Endothelial cell of umbilical vein (primary cell): ENCODE results near the gene THUMPD3. TPM values are rescaled to one million over a fixed set of nuclear protein-coding genes. Genes with fewer than 3 reads are reported as not detected.

ENCODE experiments used
- BruUV-seq: library from RNA; stranded (reverse); fragments of 400-500 nt; replicated peaks from 2 replicates; lab custom pipeline; 2021; lab: Mats Ljungman, UMichigan
- CTCF ChIA-PET: fragments of 300-600, 350-600 bp; sonication (Branson Sonifier 250); formaldehyde crosslinking; loops from one replicate; lab custom pipeline; 2021; ENCODE audit warnings: antibody characterized with exemption, inconsistent platforms; lab: Charles Lee
- POLR2A ChIA-PET: fragments of 300-600, 350-600 bp; sonication (Branson Sonifier 250); formaldehyde crosslinking; loops from one replicate; lab custom pipeline; 2021; ENCODE audit warnings: antibody characterized with exemption, inconsistent platforms; lab: Charles Lee
- DNase-seq: peaks from one replicate; pipeline ENCODE4 v3.0.0-alpha.2; 2011; ENCODE audit warnings: low read depth, low spot score
- FAIRE-seq: peaks from 2 replicates; lab custom pipeline; 2011; peaks lifted over from hg19 to GRCh38; lab: Jason Lieb, UNC
- H2AFZ ChIP-seq: 2 replicates; pipeline ENCODE4 v1.6.0; 2012; ENCODE audit warnings: low read depth, low read length, control low read depth, inconsistent platforms
- H3K27ac ChIP-seq: 2 replicates; pipeline ENCODE4 v1.5.1; 2011; ENCODE audit warnings: low read depth, mild to moderate bottlenecking, control low read depth, low read length, moderate library complexity; ENCODE audit not compliant: insufficient read depth
- H3K27me3 ChIP-seq, 2 experiments: 2 replicates each; pipeline versions ENCODE4 v1.6.0 to v1.6.1; 2011; ENCODE audit warnings: low read length in 2 of 2, mixed read lengths in 1 of 2; ENCODE audit not compliant: control insufficient read depth in 2 of 2, insufficient read depth in 2 of 2
- H3K36me3 ChIP-seq, 2 experiments: 2 replicates in 1 of 2; 3 replicates in 1 of 2; pipeline ENCODE4 v1.5.1; 2011; ENCODE audit warnings: low read length in 2 of 2, mild to moderate bottlenecking in 1 of 2, moderate library complexity in 1 of 2; ENCODE audit not compliant: control insufficient read depth in 2 of 2, insufficient read depth in 2 of 2; ENCODE audit errors: extremely low read depth in 1 of 2
- H3K4me1 ChIP-seq: 3 replicates; pipeline ENCODE4 v1.5.1; 2011; ENCODE audit warnings: mild to moderate bottlenecking, low read length; ENCODE audit not compliant: control insufficient read depth, insufficient read depth; ENCODE audit errors: extremely low read depth
- H3K4me2 ChIP-seq: 2 replicates; pipeline ENCODE4 v1.6.1; 2011; ENCODE audit warnings: low read length, control low read depth, mixed read lengths; ENCODE audit not compliant: insufficient read depth
- H3K4me3 ChIP-seq, 3 experiments: fragments of 200-600 bp in 1 of 3; sonication (generic), shearing (Covaris generic) in 1 of 3; replicated peaks in 1 of 3; 2 replicates each; pipeline ENCODE4 v1.5.1; 2011 to 2016; ENCODE audit warnings: control low read depth in 3 of 3, low read length in 3 of 3, mild to moderate bottlenecking in 2 of 3, inconsistent platforms in 1 of 3, low read depth in 1 of 3, moderate library complexity in 1 of 3; ENCODE audit not compliant: insufficient read depth in 1 of 3
- H3K79me2 ChIP-seq: 2 replicates; pipeline ENCODE4 v1.6.0; 2012; ENCODE audit warnings: low read length, inconsistent platforms; ENCODE audit not compliant: control insufficient read depth, insufficient read depth
- H3K9ac ChIP-seq: replicated peaks from 2 replicates; pipeline ENCODE3; 2011; ENCODE audit warnings: low read length, control low read depth; ENCODE audit not compliant: insufficient read depth; ENCODE audit errors: extremely low read depth
- H3K9me1 ChIP-seq: replicated peaks from 3 replicates; pipeline ENCODE4 v1.6.0; 2011; ENCODE audit warnings: mild to moderate bottlenecking, low read length; ENCODE audit not compliant: control insufficient read depth, insufficient read depth; ENCODE audit errors: extremely low read depth
- H3K9me3 ChIP-seq: replicated peaks from 2 replicates; pipeline ENCODE4 v1.5.1; 2012; ENCODE audit warnings: low read length, inconsistent platforms; ENCODE audit not compliant: control insufficient read depth, insufficient read depth
- H4K20me1 ChIP-seq: replicated peaks from 2 replicates; pipeline ENCODE3; 2011; ENCODE audit warnings: mild to moderate bottlenecking, low read length; ENCODE audit not compliant: control insufficient read depth, insufficient read depth; ENCODE audit errors: extremely low read depth
- CTCF ChIP-seq, 2 donors: IDR thresholded peaks; 1 replicate in 1 of 2; 2 replicates in 1 of 2; pipeline ENCODE4 v1.5.1; 2011; ENCODE audit warnings: low read length in 2 of 2, mild to moderate bottlenecking in 2 of 2, moderate library complexity in 2 of 2, control low read depth in 1 of 2, inconsistent platforms in 1 of 2, low read depth in 1 of 2; ENCODE audit not compliant: insufficient read depth in 1 of 2; ENCODE audit errors: extremely low read depth in 1 of 2
- EZH2 ChIP-seq: IDR thresholded peaks from 2 replicates; pipeline ENCODE4 v1.6.1; 2012; ENCODE audit warnings: borderline replicate concordance, low read depth, mild to moderate bottlenecking, moderate library complexity, low read length, inconsistent platforms; ENCODE audit not compliant: severe bottlenecking
- FOS ChIP-seq: IDR thresholded peaks from 2 replicates; pipeline ENCODE4 v1.6.1; 2011; ENCODE audit warnings: mild to moderate bottlenecking, low read length, moderate library complexity, borderline replicate concordance; ENCODE audit not compliant: insufficient read depth
- GATA2 ChIP-seq: IDR thresholded peaks from 2 replicates; pipeline ENCODE4 v1.7.0; 2011; ENCODE audit warnings: low read depth, mild to moderate bottlenecking, moderate library complexity, mixed read lengths, low read length; ENCODE audit not compliant: insufficient read length, insufficient read depth
- JUN ChIP-seq: IDR thresholded peaks from 2 replicates; pipeline ENCODE4 v1.6.1; 2011; ENCODE audit warnings: borderline replicate concordance, low read depth; ENCODE audit not compliant: insufficient read length, insufficient read depth
- MAX ChIP-seq: IDR thresholded peaks from 2 replicates; pipeline ENCODE4 v1.6.1; 2011; ENCODE audit not compliant: insufficient read depth, insufficient read length
- MYC ChIP-seq: IDR thresholded peaks from one replicate; pipeline ENCODE4 v1.6.1; 2011; ENCODE audit warnings: mild to moderate bottlenecking, low read depth, low read length
- POLR2A ChIP-seq: IDR thresholded peaks from 2 replicates; pipeline ENCODE4 v1.6.1; 2012; ENCODE audit warnings: low read depth, mild to moderate bottlenecking, control low read depth, low read length
- POLR2AphosphoS5 ChIP-seq: IDR thresholded peaks from 2 replicates; pipeline ENCODE4 v1.6.1; 2012; ENCODE audit warnings: low read depth, mild to moderate bottlenecking, control low read depth, low read length, moderate library complexity; ENCODE audit not compliant: insufficient read depth
- dilution Hi-C: fragments of 300-500 bp; cut with MboI; formaldehyde crosslinking; loops from one replicate; pipeline ENCODE4 v1.15.0; 2019; ENCODE audit warnings: low sequenced_read_pairs; ENCODE audit not compliant: extremely low pct_ligation_motif_present
- intact Hi-C: fragments of 100-400 bp; cut with micrococcal nuclease; formaldehyde crosslinking; loops from one replicate; pipeline ENCODE4 v1.10.0; 2022
- polyA plus RNA-seq, 4 experiments: library from polyadenylated mRNA; depleted of rRNA in 3 of 4; stranded (reverse) in 3 of 4; unstranded in 1 of 4; fragments of >200 nt; gene quantifications; 2 replicates each; pipeline versions ENCODE4 v1.2.1 to v1.2.3, GENCODE V29; 2011 to 2012; ENCODE audit warnings: missing spikeins in 1 of 4
- total RNA-seq: library from RNA; stranded (reverse); gene quantifications from 2 replicates; pipeline ENCODE4 v1.2.3, GENCODE V29; 2021

The THUMPD3 gene
- total and polyA plus RNA-seq, 2 donors (not counting 3 experiments of a cell fraction or from before 2014, with no cell fraction given): 10.0 to 26.5 TPM

GRCh38 chr3:9408061-9408460 lies 45.2 kb downstream of the THUMPD3 start:
- intact Hi-C loops (no loop called here), dilution Hi-C loops (no loop called here)
- no peaks in the 10 kb centered on the region for H3K9me3 ChIP-seq
- TF ChIP-seq GATA2 (no peak), MYC (no peak), JUN (no peak), POLR2A (no peak), FOS (no peak), EZH2 (no peak), POLR2AphosphoS5 (no peak), MAX (no peak), CTCF (IDR thresholded peaks at IDR 0.05; ENCODE audit: extremely low read depth in 1 of 2, insufficient read depth in 1 of 2, low read depth in 1 of 2, low read length in 2 of 2) (no peak)
- H4K20me1 ChIP-seq: peaks cover 54% of the 10 kb centered on the region
- FAIRE-seq (no peak), DNase-seq (no peak)
- no TSS peak for BruUV-seq
- no peak overlapping the region for H3K4me2 ChIP-seq
- H3K27ac ChIP-seq: no peak overlapping the region
- H3K79me2 ChIP-seq: peaks cover 100% of the 10 kb centered on the region
- peaks cover 14% of the 10 kb centered on the region for H3K4me1 ChIP-seq
- no peak overlapping the region for H2AFZ ChIP-seq
- CTCF ChIA-PET: interaction anchor here (1.2 to 1.6 kb wide), 4 partner anchors 8 to 15 kb away, joined by 3 to 4 read pairs (median 4); no protein-coding TSS in a partner anchor
- no peak overlapping the region for H3K9ac ChIP-seq
- no peak overlapping the region for H3K4me3 ChIP-seq
- no peaks in the 10 kb centered on the region for H3K27me3 ChIP-seq
- POLR2A ChIA-PET: interaction anchor here (0.9 kb wide), 1 partner anchor 11 kb away, joined by 4 read pairs; the partner anchor contains the start of gene SETD5
- H3K36me3 ChIP-seq: no peaks in the 10 kb centered on the region
- H3K9me1 ChIP-seq: no peaks in the 10 kb centered on the region
